Thyroid gland (tissue), 4 donors: Measurements from ENCODE around the gene TRIP12.

ENCODE experiments used
- POLR2A ChIP-seq, 2 donors: fragments of 450-650 bp; IDR thresholded peaks; one replicate each; pipeline ENCODE4 v1.6.1; 2017; ENCODE audit warnings: antibody characterized with exemption in 2 of 2, mild to moderate bottlenecking in 2 of 2, moderate library complexity in 1 of 2
- TF ChIP-seq, protein P1 (sequence below), 6 experiments: fragments of 200-600 bp in 3 of 6; fragments of 450-650 bp in 3 of 6; sonication (generic) in 3 of 6; IDR thresholded peaks; one replicate each; pipeline ENCODE4 v1.5.1; 2016 to 2019; ENCODE audit warnings: antibody characterized with exemption in 6 of 6, mild to moderate bottlenecking in 2 of 6, inconsistent platforms in 1 of 6, moderate library complexity in 1 of 6

DNA sequence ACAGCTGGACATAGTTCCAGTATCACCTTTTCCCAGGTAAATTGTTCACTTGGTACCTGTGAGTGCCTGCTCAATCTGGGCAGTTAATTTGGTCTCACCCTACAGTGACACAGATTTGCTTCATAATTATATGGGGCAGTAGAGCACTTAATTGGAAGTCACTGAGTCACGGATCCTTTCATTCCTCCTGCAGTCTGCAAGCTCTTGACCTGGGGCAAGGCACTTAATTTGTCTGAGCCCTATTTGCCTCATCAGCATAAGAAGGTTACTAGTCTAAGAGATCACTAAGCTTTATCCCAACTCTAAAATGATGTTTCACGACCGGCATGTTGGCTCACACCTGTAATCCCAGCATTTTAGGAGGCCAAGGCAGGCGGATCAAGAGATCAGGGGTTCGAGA, 9.4 kb upstream of the TRIP12 start:
- TF ChIP-seq, protein P1, sequence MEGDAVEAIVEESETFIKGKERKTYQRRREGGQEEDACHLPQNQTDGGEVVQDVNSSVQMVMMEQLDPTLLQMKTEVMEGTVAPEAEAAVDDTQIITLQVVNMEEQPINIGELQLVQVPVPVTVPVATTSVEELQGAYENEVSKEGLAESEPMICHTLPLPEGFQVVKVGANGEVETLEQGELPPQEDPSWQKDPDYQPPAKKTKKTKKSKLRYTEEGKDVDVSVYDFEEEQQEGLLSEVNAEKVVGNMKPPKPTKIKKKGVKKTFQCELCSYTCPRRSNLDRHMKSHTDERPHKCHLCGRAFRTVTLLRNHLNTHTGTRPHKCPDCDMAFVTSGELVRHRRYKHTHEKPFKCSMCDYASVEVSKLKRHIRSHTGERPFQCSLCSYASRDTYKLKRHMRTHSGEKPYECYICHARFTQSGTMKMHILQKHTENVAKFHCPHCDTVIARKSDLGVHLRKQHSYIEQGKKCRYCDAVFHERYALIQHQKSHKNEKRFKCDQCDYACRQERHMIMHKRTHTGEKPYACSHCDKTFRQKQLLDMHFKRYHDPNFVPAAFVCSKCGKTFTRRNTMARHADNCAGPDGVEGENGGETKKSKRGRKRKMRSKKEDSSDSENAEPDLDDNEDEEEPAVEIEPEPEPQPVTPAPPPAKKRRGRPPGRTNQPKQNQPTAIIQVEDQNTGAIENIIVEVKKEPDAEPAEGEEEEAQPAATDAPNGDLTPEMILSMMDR (IDR thresholded peaks at IDR 0.05) = no peak
- no peak for TF ChIP-seq POLR2A (IDR thresholded peaks at IDR 0.05)
